Measurements from ENCODE around the gene STK32B.
A peak's percentile ranks its signal among the peaks of the same experiment; 100 is the strongest.
"Not testable (repeated sequence)": the region's sequence is repeated elsewhere in the genome, so short reads cannot be mapped to it uniquely, and the experiment has no call there.

STK32B gene

GRCh38 chr4:5395781-5396180 is 344.5 kb downstream of the STK32B start:
- DNase-seq (ENCODE audit: low spot score) = no peak

- DNase-seq (ENCODE audit: low spot score) = no peak
Measured at GRCh38 chr4:5398056-5398455, 346.8 kb downstream of the STK32B start.

- DNase-seq (ENCODE audit: low spot score) = no peak
Measured at GRCh38 chr4:5399124-5399523, 347.8 kb downstream of the STK32B start.

- peak; percentile 47 for DNase-seq (ENCODE audit: low spot score)
Measured at GRCh38 chr4:5399790-5400421, 348.6 kb downstream of the STK32B start.

DNA sequence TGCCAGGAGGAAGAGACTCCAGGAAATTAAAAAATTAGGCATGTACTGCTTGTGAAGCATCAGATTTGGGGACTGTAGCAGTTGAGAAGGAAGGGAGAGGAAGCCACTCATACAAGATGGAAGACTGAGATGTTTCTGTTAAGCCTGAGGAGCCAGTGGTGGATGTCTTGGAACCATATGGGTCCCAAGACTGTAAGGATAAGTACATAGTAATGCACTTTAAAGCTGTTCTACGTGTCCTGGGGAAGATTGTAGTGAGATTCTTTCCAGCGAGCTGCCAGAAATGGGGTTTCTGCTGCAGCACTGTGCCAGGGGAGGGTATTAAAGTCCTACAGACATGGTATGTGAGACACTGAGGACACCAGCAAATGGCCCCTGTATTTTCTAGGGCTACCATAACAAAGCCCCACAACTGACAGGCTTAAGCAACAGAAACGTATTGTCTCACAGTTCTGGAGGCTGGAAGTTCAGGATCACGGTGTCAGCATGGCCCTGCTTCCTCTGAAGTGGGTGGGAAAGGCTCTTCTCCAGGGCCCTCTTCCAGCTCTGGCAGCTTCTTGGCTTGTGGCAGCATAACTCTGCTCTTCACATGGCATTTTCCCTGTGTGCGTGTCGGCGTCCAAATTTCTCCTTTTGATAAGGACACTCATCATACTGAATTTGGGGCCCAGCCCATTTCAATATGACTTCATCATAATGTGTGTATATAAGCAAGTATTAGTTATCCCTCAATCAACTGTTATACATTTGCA is 352.6 kb downstream of the STK32B start:
- DNase-seq (ENCODE audit: low spot score) = no peak

GRCh38 chr4:5409237-5409636 is 358.0 kb downstream of the STK32B start:
- no peak for DNase-seq (ENCODE audit: low spot score)

DNA sequence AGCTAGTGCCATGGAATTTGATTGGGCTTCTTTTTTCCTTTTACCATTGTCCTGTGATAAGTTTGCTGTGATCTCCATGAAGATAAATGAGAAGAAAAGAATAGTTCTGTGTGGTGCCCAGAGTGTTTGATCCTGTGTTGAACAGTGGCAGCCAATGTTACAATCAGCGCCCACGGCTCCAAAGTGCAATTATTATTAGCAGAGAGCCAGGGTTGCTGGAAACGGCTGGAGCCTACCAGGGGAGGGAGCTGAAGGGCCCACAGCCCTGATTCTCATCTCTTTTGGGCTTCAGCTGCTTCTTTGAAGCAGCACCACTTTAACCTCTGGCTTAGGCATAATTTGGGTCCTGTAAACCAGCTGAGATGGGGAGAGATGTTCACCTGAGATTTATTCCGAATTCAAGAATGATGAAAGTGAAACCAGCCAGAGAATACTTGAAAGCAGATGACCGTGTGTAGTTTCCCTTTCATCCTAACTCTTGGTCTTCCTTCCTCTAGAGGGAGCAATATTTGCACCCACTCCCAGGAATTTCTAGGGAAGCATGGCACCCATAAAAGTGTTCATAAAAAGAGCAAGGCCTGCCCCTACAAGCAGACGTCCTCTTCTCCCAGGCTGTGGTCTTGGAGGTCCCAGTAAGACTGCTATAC is 358.8 kb downstream of the STK32B start:
- DNase-seq (ENCODE audit: low spot score) = no peak

DNA sequence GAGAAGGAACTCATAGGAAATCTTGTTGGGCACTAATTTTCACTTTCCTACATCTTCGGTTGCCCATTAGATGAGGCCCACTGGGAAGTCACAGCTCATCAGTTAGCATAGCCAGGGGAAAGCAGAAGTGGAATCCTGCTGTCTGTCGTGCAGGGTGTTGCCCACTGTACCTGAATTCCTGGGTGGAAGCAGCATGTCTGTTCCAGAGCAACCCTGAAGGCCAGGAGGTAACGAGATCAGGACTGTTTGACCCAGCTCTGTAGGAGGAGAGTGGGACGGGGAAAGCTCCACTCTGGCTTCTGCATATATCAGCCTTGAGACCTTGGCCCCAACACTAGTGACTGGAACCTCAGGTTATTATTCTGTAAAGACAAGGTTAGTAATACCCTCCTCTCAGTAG is 361.0 kb downstream of the STK32B start:
- no peak for DNase-seq (ENCODE audit: low spot score)

- DNase-seq (ENCODE audit: low spot score) = no peak
Measured at GRCh38 chr4:5412751-5413150, 361.5 kb downstream of the STK32B start.

GRCh38 chr4:5416637-5417036 is 365.4 kb downstream of the STK32B start:
- DNase-seq (ENCODE audit: low spot score) = no peak

- DNase-seq (ENCODE audit: low spot score) = no peak
Measured at GRCh38 chr4:5420266-5420665, 369.0 kb downstream of the STK32B start.

- DNase-seq (ENCODE audit: low spot score) = no peak
Measured at GRCh38 chr4:5421416-5421815, 370.1 kb downstream of the STK32B start.

- no peak for DNase-seq (ENCODE audit: low spot score)
Measured at GRCh38 chr4:5422195-5422594, 370.9 kb downstream of the STK32B start.

GRCh38 chr4:5423670-5424069 is 372.4 kb downstream of the STK32B start:
- DNase-seq (ENCODE audit: low spot score) = no peak

DNA sequence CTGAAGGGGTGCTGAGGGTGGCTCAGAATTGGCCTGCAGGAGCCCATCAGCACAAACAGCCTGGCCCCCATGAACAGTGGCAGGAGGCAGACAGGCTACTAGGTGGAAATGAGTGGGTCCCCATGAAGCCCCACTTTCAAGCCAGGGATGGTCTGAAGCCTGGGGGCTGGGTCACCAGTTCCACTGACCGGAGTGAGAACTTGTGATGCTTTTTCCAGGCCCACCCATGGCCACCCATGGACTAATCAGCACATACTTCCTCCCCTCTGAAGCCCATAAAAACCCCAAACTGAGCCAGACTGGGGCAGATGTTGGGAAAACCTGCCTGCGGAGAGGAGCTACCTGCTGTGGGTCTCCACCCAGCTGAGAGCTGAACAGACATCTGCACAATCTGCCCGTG is 372.9 kb downstream of the STK32B start:
- no peak for DNase-seq (ENCODE audit: low spot score)

GRCh38 chr4:5424901-5425300 is 373.6 kb downstream of the STK32B start:
- no peak for DNase-seq (ENCODE audit: low spot score)

- no peak for DNase-seq (ENCODE audit: low spot score)
Measured at GRCh38 chr4:5429747-5430146, 378.5 kb downstream of the STK32B start.

DNA sequence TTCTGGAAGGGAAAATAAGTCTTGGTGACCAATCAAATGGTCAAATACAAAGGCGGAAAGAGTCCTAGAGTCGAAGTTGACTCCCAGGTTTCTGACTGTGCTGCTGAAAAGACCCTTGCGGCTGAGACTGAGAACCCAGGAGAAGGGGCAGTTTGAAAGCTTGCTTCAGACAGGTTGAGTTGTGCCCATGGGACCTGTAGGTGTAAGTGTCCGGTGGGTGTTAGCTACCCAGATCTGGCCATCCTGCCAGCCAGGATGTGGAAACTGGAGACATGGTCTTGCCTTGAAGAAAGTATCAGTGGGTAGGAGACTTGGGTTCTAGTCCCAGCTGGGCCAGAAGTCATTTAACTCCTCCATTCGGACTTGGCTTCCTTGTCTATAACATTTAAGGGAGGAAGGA is 381.9 kb downstream of the STK32B start:
- no peak for DNase-seq (ENCODE audit: low spot score)

- DNase-seq (ENCODE audit: low spot score) = no peak
Measured at GRCh38 chr4:5435201-5435600, 383.9 kb downstream of the STK32B start.

DNA sequence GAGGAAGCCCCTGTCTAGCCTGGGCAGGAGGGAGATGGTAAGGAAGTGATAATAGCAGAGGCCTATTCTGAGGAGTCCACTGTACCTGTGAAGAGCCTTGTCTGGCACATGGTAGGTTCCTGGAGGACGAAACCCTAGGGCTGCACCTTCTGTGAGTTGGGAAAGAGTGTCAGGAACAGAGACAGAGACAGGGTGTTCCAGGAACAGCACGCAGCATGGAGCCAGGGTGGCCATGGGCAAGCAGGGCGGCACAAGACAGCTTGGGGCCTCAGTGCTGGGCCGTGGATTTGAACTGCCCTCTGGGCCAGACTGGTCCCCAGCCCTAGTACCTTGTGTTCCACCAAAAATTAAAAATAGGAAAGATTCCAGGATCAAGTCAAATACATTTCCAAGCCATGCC is 384.5 kb downstream of the STK32B start:
- no peak for DNase-seq (ENCODE audit: low spot score)

DNA sequence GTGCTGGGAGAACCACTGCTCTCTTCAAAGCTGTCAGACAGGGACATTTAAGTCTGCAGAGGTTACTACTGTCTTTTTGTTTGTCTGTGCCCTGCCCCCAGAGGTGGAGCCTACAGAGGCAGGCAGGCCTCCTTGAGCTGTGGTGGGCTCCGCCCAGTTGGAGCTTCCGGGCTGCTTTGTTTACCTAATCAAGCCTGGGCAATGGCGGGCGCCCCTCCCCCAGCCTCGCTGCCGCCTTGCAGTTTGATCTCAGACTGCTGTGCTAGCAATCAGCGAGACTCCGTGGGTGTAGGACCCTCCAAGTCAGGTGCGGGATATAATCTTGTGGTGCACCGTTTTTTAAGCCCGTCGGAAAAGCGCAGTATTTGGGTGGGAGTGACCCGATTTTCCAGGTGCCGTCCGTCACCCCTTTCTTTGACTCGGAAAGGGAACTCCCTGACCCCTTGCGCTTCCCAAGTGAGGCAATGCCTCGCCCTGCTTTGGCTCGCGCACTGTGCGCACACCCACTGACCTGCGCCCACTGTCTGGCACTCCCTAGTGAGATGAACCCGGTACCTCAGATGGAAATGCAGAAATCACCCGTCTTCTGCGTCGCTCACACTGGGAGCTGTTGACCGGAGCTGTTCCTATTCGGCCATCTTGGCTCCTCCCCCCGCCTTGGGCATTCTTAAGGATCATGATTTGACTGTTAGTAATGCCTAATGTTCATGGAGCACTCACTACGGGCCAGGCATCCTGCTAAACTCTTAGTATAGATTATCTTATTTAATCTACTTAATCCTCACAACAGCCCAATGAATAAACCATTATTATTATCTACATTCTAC is 392.9 kb downstream of the STK32B start:
- DNase-seq (ENCODE audit: low spot score) = not testable (repeated sequence)

GRCh38 chr4:5444918-5445517 is 393.7 kb downstream of the STK32B start:
- no peak for DNase-seq (ENCODE audit: low spot score)

Measured in NAMALWA (cell line).